Activated CD4-positive, alpha-beta T cell treated with anti-CD3 and anti-CD28 coated beads for 36 hours (primary cell): Measurements from ENCODE around the gene TRIM43B. TPM values are rescaled to one million over a fixed set of nuclear protein-coding genes. Genes with fewer than 3 reads are reported as not detected.
"Not testable (repeated sequence)": the region's sequence is repeated elsewhere in the genome, so short reads cannot be mapped to it uniquely, and the experiment has no call there.

ENCODE experiments used
- ATAC-seq: fragments of 200-7000 bp; cut with Tn5 transposase; one replicate; pipeline ENCODE4 v1.10.0; 2021; ENCODE audit warnings: mild to moderate bottlenecking, moderate library complexity
- CTCF ChIA-PET: fragments of 350-600 bp; sonication (Branson Sonifier 250); formaldehyde crosslinking; loops from one replicate; lab custom pipeline; 2021; ENCODE audit warnings: antibody characterized with exemption; lab: Charles Lee
- POLR2A ChIA-PET: fragments of 350-600 bp; sonication (Branson Sonifier 250); formaldehyde crosslinking; loops from one replicate; lab custom pipeline; 2021; ENCODE audit warnings: antibody characterized with exemption, inconsistent platforms; lab: Charles Lee
- DNase-seq: peaks from one replicate; pipeline ENCODE4 v3.0.0-alpha.2; 2020
- H3K27ac Mint-ChIP-seq: one replicate; pipeline ENCODE4 v1.8.0; 2021; ENCODE audit warnings: mixed read lengths
- H3K27me3 Mint-ChIP-seq: one replicate; pipeline ENCODE4 v1.8.0; 2021; ENCODE audit warnings: mixed read lengths
- H3K36me3 Mint-ChIP-seq: one replicate; pipeline ENCODE4 v1.8.0; 2021; ENCODE audit warnings: low read depth, mixed read lengths
- H3K4me1 Mint-ChIP-seq: one replicate; pipeline ENCODE4 v1.8.0; 2021; ENCODE audit warnings: mixed read lengths
- H3K4me3 Mint-ChIP-seq: one replicate; pipeline ENCODE4 v1.8.0; 2021; ENCODE audit warnings: mild to moderate bottlenecking, moderate library complexity, mixed read lengths
- H3K9me3 Mint-ChIP-seq: one replicate; pipeline ENCODE4 v1.8.0; 2021; ENCODE audit warnings: low read depth, mixed read lengths
- intact Hi-C, 2 experiments: fragments of 100-400 bp; cut with DNase I in 1 of 2; cut with micrococcal nuclease in 1 of 2; formaldehyde crosslinking; loops; one replicate each; pipeline versions ENCODE4 v1.14.2 to v1.15.1; 2022 to 2024; cut with DNase I, micrococcal nuclease
- total RNA-seq, 2 experiments: library from RNA; stranded (reverse); gene quantifications; one replicate each; pipeline ENCODE4 v1.2.3, GENCODE V29; 2021

The TRIM43B gene
- total RNA-seq, 2 experiments from 2014 or later, result not detected

DNA sequence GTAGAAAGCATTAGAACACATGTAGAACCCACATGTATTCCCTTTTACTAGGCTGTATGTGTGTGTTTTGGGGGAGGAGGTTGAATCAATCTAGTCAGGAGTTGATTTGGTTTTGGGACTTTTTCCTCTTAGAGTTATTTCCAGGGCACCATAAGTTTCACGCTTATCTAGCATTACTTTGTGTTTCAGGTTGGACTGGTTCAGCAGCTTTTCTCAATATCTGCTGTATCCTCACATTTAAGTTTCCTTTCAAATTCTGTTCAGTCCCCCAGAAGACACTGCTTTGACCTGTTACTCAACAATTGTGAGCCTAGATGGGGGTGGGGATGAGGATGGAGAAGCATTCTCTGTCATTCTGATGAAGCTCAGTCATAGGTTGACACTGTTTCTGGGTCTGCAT lies 7.5 kb upstream of the TRIM43B start:
- H3K4me1 Mint-ChIP-seq, intact Hi-C loops: not testable (repeated sequence)

DNA sequence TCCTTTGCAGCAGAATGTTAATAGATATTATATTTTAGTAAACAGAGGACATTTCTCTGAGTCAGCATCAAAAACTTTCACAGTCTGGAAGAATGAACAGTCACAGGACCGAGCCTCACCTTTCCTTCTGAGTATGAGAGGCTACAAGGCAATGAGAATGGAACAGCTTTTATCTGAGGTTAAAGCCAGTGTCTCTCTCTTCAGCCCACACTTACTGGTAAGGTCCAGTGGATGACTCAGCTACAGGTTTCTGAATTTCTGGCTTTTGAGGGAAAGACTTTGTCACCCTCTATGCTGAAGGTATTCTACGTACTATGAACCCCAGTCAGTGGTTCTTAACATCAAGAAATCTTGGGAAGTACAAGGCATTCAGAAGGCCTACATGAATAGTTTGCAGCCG lies 9.5 kb downstream of the TRIM43B start:
- H3K4me3 Mint-ChIP-seq, POLR2A ChIA-PET, H3K27ac Mint-ChIP-seq, CTCF ChIA-PET, H3K36me3 Mint-ChIP-seq, H3K9me3 Mint-ChIP-seq, H3K4me1 Mint-ChIP-seq, intact Hi-C loops, DNase-seq, ATAC-seq, H3K27me3 Mint-ChIP-seq: not testable (repeated sequence)

More for the DNA sequence above, 7.5 kb upstream of the TRIM43B start:
- peaks cover 11% of the 10 kb centered on the region for H3K27me3 Mint-ChIP-seq
- H3K36me3 Mint-ChIP-seq, POLR2A ChIA-PET, CTCF ChIA-PET, ATAC-seq, H3K4me3 Mint-ChIP-seq, DNase-seq, H3K27ac Mint-ChIP-seq, H3K9me3 Mint-ChIP-seq: not testable (repeated sequence)

DNA sequence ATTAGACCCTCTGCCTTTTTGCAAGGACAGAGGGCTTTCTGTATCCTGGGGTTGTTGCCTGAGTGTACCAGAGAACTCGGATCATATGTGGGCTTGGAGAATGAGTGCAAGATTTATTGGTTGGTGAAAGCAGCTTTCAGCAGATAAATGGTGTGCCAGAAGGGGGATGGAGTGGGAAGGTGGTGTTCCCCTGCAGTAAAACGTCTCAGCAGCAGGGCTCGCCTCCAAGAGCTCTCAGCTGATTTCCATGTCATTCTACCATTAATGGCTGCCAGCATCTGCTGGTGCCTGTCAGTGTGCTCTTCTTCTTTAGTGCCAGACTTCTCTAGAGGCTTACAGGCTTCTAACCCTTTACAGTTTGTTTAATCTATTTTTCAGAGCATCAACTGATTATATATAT lies 16.6 kb downstream of the TRIM43B start:
- H3K4me3 Mint-ChIP-seq, H3K4me1 Mint-ChIP-seq, CTCF ChIA-PET, H3K36me3 Mint-ChIP-seq, H3K27me3 Mint-ChIP-seq, H3K9me3 Mint-ChIP-seq, DNase-seq, intact Hi-C loops, POLR2A ChIA-PET, ATAC-seq, H3K27ac Mint-ChIP-seq: not testable (repeated sequence)

DNA sequence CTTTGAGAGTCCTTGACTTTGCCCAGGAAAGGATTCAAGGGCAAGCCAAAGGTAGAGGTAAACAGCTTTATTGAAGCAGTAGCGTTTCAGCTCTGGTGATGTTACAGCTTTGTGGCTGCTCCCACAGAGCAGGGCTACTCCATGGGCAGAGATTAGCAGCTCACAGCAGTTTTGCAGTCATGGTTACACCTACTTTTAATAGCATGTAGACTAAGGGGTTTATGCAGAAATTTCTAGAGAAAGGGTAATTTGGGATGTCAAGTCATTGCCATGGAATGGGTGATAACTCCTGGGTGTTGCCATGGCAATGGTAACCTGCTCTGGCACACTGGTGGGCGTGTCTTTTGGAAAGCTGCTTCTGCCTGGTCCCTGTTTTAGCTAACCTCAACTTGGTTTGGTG lies 18.0 kb downstream of the TRIM43B start:
- H3K27me3 Mint-ChIP-seq, POLR2A ChIA-PET, ATAC-seq, H3K4me3 Mint-ChIP-seq, H3K36me3 Mint-ChIP-seq, CTCF ChIA-PET, H3K4me1 Mint-ChIP-seq, H3K9me3 Mint-ChIP-seq, H3K27ac Mint-ChIP-seq, DNase-seq, intact Hi-C loops: not testable (repeated sequence)

DNA sequence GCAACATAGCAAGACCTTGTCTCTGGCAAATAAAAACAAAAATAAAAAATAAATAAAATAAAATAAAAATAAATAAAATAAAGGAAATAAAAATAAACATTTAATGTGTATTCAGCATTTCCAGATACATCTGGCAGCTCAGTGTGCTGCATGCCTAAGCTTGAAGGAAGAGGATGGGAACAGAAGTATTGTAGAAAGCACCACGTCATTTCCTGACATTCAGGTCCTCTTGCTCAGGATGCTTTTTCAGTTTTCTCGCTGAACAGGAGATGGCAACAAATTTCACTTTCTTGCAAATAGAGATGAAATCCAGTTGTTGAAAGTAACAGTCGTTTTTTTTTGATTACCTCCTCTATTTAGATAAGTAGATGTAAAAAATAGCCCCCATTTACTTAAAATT lies 21.3 kb downstream of the TRIM43B start:
- H3K27ac Mint-ChIP-seq, intact Hi-C loops, ATAC-seq, H3K9me3 Mint-ChIP-seq, POLR2A ChIA-PET, H3K4me3 Mint-ChIP-seq, H3K27me3 Mint-ChIP-seq, CTCF ChIA-PET, DNase-seq, H3K36me3 Mint-ChIP-seq, H3K4me1 Mint-ChIP-seq: not testable (repeated sequence)

DNA sequence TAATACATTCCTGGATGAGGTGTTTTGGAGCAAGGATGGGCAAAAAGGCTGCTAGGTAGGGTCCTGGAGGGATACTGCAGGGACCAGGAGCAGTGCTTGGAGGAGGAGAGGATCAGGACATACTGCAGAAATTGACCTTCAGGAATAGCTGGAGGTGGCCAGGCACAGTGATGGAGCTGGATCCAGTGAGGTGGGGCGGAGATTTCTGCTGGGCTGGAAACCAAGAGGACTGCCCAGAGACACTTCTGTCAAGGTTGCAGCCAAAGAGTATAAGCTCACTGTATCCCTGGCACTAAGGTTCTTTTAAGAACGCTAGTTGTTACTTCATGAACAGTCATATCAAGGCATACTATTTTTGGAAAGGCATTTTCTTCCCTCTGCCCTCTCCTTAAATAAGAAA lies 39.2 kb downstream of the TRIM43B start:
- DNase-seq, intact Hi-C loops, H3K9me3 Mint-ChIP-seq, CTCF ChIA-PET, H3K27me3 Mint-ChIP-seq, H3K4me1 Mint-ChIP-seq, H3K4me3 Mint-ChIP-seq, POLR2A ChIA-PET, ATAC-seq, H3K27ac Mint-ChIP-seq, H3K36me3 Mint-ChIP-seq: not testable (repeated sequence)

DNA sequence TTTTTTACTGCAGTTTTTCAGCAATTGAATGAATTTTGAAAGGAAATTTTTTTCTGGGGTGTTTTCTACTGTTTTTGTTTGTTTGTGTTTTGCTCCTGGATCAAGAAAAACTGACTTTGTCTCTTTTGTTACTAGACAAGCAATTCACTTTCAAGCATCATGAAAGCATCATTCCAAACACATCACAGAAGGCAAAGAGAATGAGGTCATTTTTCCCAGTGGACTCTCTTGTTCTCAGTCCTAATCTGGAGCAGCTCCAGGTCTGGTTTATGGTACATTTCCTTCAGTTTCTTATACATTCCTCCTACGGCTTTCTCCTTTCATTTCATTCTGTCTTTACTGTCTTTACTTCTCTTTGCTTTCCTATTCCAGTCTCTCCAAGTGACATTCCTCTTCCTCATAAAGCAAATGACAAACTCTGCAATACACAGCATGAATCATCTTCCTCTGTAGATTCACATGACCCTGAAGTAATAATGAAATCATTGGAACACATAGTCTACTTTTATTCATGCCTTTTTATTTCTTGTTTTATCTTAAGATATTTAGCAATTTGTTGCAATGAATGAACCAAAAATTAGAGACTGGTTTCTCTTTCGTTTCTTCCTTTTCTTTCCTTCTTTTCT lies 42.0 kb downstream of the TRIM43B start:
- H3K4me3 Mint-ChIP-seq, H3K27ac Mint-ChIP-seq, H3K4me1 Mint-ChIP-seq, POLR2A ChIA-PET, H3K27me3 Mint-ChIP-seq, ATAC-seq, H3K36me3 Mint-ChIP-seq, H3K9me3 Mint-ChIP-seq, DNase-seq, CTCF ChIA-PET, intact Hi-C loops: not testable (repeated sequence)

DNA sequence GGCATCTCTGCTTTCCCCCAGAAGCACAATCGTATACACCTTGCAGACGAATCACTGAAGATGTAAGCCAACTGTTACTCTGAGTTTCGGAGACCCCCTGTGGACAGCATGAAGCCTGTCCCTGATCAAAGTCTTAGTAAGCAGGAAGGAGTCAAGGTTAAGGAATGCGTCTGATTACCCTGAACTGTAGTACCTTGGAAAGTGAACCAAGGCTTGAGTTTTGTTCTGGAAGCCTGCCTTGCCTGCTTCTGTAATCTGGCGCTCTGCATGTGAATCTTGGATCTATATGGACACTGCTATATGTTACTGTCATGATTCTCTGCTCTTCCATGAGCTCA lies 48.7 kb downstream of the TRIM43B start:
- CTCF ChIA-PET, H3K9me3 Mint-ChIP-seq, H3K27ac Mint-ChIP-seq, POLR2A ChIA-PET, H3K27me3 Mint-ChIP-seq, intact Hi-C loops, DNase-seq, H3K4me1 Mint-ChIP-seq, ATAC-seq, H3K36me3 Mint-ChIP-seq, H3K4me3 Mint-ChIP-seq: not testable (repeated sequence)

DNA sequence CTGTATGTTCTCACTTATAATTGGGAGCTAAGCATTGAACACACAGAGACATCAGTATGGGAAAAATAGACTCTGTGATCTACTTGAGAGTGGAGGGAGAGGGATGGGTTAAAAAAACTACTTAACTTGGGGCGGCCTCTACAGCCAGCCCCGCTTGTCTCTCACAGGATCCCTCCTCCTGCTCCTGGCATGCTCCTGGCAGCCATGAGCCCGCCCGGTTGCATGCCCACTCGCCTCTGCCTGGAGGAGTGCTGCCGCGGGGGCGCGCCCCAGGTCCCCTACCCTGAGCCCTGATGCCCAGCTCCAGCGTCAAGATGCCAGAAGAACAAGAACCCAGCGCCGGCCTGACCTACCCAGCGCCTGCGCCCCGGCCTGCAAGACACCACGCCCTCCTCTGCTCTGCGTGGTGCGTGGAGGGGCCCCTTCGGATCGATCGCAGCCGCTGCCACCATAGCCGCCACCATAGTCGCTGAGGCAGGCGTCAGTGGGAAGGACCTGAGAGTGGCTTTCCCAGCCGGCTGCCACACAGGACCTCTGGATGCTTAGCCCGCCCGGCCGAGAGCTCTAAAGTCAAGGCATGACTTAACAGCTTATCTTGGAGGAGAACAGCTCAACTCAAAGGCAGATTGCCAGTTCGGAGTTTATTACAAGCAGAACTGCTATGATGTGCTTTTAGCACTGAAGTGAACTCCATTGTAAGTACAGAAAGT lies 49.2 kb downstream of the TRIM43B start:
- CTCF ChIA-PET, result not testable (repeated sequence)

DNA sequence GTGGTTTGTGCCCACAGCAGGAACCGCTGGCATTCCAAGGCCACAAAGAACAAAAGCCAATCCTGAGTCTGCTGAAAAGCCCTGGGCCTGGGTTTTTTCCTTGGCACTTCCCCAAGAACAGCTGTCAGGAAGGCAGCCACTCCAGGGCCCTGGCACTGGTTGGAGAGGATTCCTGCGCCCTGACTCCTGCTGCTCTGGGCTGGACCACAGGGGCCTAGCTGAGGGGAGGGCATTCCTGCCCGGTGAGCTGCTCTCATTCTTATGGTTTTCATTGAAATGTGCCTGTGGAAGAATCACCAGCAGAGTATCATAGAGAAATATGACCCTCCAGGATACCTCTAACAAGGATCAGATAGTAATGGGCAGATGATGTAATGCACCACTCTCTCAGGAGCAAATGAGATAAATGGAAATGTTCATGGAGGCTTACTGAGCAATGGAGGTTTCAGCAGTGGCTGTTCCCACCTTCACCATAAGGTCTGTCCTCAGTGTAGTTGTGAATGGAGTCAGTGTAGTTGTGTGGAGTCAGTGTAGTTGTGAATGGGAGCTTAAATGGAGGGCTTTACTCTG lies 50.0 kb downstream of the TRIM43B start:
- H3K4me3 Mint-ChIP-seq, intact Hi-C loops, CTCF ChIA-PET, H3K36me3 Mint-ChIP-seq, H3K27ac Mint-ChIP-seq, H3K27me3 Mint-ChIP-seq, H3K9me3 Mint-ChIP-seq, H3K4me1 Mint-ChIP-seq, DNase-seq, ATAC-seq, POLR2A ChIA-PET: not testable (repeated sequence)

More for the DNA sequence above, 49.2 kb downstream of the TRIM43B start:
- H3K27ac Mint-ChIP-seq, H3K9me3 Mint-ChIP-seq, ATAC-seq, intact Hi-C loops, H3K4me3 Mint-ChIP-seq, H3K36me3 Mint-ChIP-seq, H3K4me1 Mint-ChIP-seq, H3K27me3 Mint-ChIP-seq, DNase-seq, POLR2A ChIA-PET: not testable (repeated sequence)

DNA sequence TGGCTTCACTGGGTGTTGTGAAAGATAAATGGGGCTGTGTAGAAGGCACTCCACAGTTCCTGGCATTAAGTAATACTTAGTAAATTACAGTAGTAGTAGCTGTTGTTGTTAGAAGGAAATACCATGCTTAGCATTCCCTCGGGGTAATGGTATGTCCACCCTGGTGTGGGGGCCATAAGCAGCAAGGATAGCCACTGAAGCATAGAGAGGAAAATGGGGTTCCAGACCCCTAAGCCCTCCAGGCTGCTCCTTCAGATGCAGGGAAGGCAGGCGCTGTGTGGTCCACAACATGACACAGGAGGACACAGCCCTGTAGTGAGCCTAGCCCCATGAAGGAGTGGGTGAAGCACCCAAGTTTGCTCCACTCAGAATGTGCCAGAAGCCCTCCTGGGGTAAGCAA lies 50.6 kb downstream of the TRIM43B start:
- H3K27ac Mint-ChIP-seq, ATAC-seq, CTCF ChIA-PET, H3K4me1 Mint-ChIP-seq, H3K27me3 Mint-ChIP-seq, H3K36me3 Mint-ChIP-seq, H3K9me3 Mint-ChIP-seq, DNase-seq, H3K4me3 Mint-ChIP-seq, intact Hi-C loops, POLR2A ChIA-PET: not testable (repeated sequence)

DNA sequence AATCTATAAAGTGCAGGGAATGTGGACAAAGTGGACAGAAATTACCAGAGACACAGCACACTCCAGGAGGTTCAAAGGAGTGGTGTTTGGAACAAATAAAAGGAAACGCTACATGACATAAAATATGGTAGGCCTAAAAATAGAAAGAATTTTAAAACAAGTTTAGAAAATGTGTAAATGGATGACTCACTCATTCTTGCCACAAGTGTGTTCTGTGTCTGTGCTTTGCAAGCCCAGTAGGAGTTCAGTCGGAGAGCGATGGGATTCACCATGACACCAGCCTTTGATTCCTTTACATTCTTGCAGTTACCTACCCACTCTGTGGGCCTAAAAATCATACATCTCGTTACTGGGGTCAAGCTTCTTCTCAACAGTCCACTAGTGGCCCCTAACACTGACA lies 51.2 kb downstream of the TRIM43B start:
- ATAC-seq, H3K27ac Mint-ChIP-seq: not testable (repeated sequence)

More for the DNA sequence above, 51.2 kb downstream of the TRIM43B start:
- H3K4me1 Mint-ChIP-seq, POLR2A ChIA-PET, H3K9me3 Mint-ChIP-seq, H3K27me3 Mint-ChIP-seq, H3K36me3 Mint-ChIP-seq, H3K4me3 Mint-ChIP-seq, DNase-seq, intact Hi-C loops, CTCF ChIA-PET: not testable (repeated sequence)
